ENCODE data around the gene INF2.
A peak's percentile ranks its signal among the peaks of the same experiment; 100 is the strongest.

Gene INF2

GRCh38 chr14:104644091-104644635 is 45.3 kb upstream of the INF2 start:
- CTCF ChIA-PET, result interaction anchor here (0.5 to 1.1 kb wide), 2 partner anchors 21 to 738 kb away, joined by 3 read pairs; no protein-coding TSS in a partner anchor
- peaks cover 0 to 3% (median 0%) of the 10 kb centered on the region in 5 experiments for H3K27me3 ChIP-seq (replicated peaks in 2 of 5; ENCODE audit: control insufficient read depth in 4 of 5, insufficient read depth in 5 of 5, low read length in 4 of 5)

GRCh38 chr14:104644656-104645378 is 44.6 kb upstream of the INF2 start:
- WGBS (ENCODE audit: insufficient coverage), result 89% methylated on average over 10 of the region's 11 CpGs
- no peaks in the 10 kb centered on the region for H3K36me3 ChIP-seq (ENCODE audit: control insufficient read depth in 4 of 4, insufficient read depth in 4 of 4, low read length in 3 of 4)
- no peaks in the 10 kb centered on the region for H3K27me3 ChIP-seq (replicated peaks in 2 of 5; ENCODE audit: control insufficient read depth in 4 of 5, insufficient read depth in 5 of 5, low read length in 4 of 5)
- no peak overlapping the region for H3K27ac ChIP-seq (ENCODE audit: insufficient read depth in 1 of 2, low read depth in 1 of 2, low read length in 2 of 2, poor library complexity in 1 of 2, severe bottlenecking in 2 of 2)
- CTCF ChIA-PET, result interaction anchor here (0.5 to 1.2 kb wide), 4 partner anchors 13 to 739 kb away, joined by 3 to 5 read pairs (median 3); no protein-coding TSS in a partner anchor
- H3K4me1 ChIP-seq (ENCODE audit: control extremely low read depth in 1 of 4, control insufficient read depth in 4 of 4, insufficient read depth in 4 of 4, low read length in 3 of 4), result peaks cover 0 to 36% (median 23%) of the 10 kb centered on the region in 4 experiments
- no peak overlapping the region for H3K4me3 ChIP-seq (ENCODE audit: control insufficient read depth in 1 of 7, extremely low read depth in 1 of 7, insufficient read depth in 4 of 7, low read depth in 2 of 7, low read length in 6 of 7)
- peaks cover 0 to 5% (median 4%) of the 10 kb centered on the region in 5 experiments for H3K9me3 ChIP-seq (ENCODE audit: control extremely low read depth in 1 of 5, control insufficient read depth in 4 of 5, insufficient read depth in 2 of 5, low read depth in 1 of 5, low read length in 4 of 5)
- POLR2A ChIA-PET, result no interaction called here
- no peak for DNase-seq

More at GRCh38 chr14:104644091-104644635, 45.3 kb upstream of the INF2 start:
- POLR2A ChIA-PET, result no interaction called here
- Histone ChIP-seq H3K4me1 (ENCODE audit: control extremely low read depth in 1 of 4, control insufficient read depth in 4 of 4, insufficient read depth in 4 of 4, low read length in 3 of 4) (peaks cover 0 to 35% (median 22%) of the 10 kb centered on the region in 4 experiments), H3K27ac (ENCODE audit: insufficient read depth in 1 of 2, low read depth in 1 of 2, low read length in 2 of 2, poor library complexity in 1 of 2, severe bottlenecking in 2 of 2) (no peak overlapping the region), H3K36me3 (ENCODE audit: control insufficient read depth in 4 of 4, insufficient read depth in 4 of 4, low read length in 3 of 4) (no peaks in the 10 kb centered on the region), H3K4me3 (ENCODE audit: control insufficient read depth in 1 of 7, extremely low read depth in 1 of 7, insufficient read depth in 4 of 7, low read depth in 2 of 7, low read length in 6 of 7) (no peak overlapping the region), H3K9me3 (ENCODE audit: control extremely low read depth in 1 of 5, control insufficient read depth in 4 of 5, insufficient read depth in 2 of 5, low read depth in 1 of 5, low read length in 4 of 5) (peaks cover 0 to 5% (median 4%) of the 10 kb centered on the region in 5 experiments)
- WGBS (ENCODE audit: insufficient coverage), result 93% methylated on average over 12 of the region's 12 CpGs
- no peak for DNase-seq

GRCh38 chr14:104647467-104648043 is 41.9 kb upstream of the INF2 start:
- Histone ChIP-seq H3K36me3 (ENCODE audit: control insufficient read depth in 4 of 4, insufficient read depth in 4 of 4, low read length in 3 of 4) (no peaks in the 10 kb centered on the region), H3K4me1 (ENCODE audit: control extremely low read depth in 1 of 4, control insufficient read depth in 4 of 4, insufficient read depth in 4 of 4, low read length in 3 of 4) (peaks cover 0 to 26% (median 19%) of the 10 kb centered on the region in 4 experiments), H3K4me3 (ENCODE audit: control insufficient read depth in 1 of 7, extremely low read depth in 1 of 7, insufficient read depth in 4 of 7, low read depth in 2 of 7, low read length in 6 of 7) (no peak overlapping the region), H3K9me3 (ENCODE audit: control extremely low read depth in 1 of 5, control insufficient read depth in 4 of 5, insufficient read depth in 2 of 5, low read depth in 1 of 5, low read length in 4 of 5) (peaks cover 2 to 7% (median 5%) of the 10 kb centered on the region in 5 experiments), H3K27ac (ENCODE audit: insufficient read depth in 1 of 2, low read depth in 1 of 2, low read length in 2 of 2, poor library complexity in 1 of 2, severe bottlenecking in 2 of 2) (no peak overlapping the region), H3K27me3 (replicated peaks in 2 of 5; ENCODE audit: control insufficient read depth in 4 of 5, insufficient read depth in 5 of 5, low read length in 4 of 5) (no peaks in the 10 kb centered on the region)
- peak in 2 of 3 donors; percentile 35 to 38 for DNase-seq
- ChIA-PET CTCF (interaction anchor here (0.8 to 2.2 kb wide), 7 partner anchors 18 to 75 kb away, joined by 3 to 6 read pairs (median 3); no protein-coding TSS in a partner anchor), POLR2A (interaction anchor here (0.7 kb wide), 1 partner anchor 465 kb away, joined by 3 read pairs; no protein-coding TSS in a partner anchor)
- 14% methylated on average over 5 of the region's 6 CpGs for WGBS (ENCODE audit: insufficient coverage)

- peaks cover 0 to 23% (median 16%) of the 10 kb centered on the region in 5 experiments for H3K9me3 ChIP-seq (ENCODE audit: control extremely low read depth in 1 of 5, control insufficient read depth in 4 of 5, insufficient read depth in 2 of 5, low read depth in 1 of 5, low read length in 4 of 5)
- H3K27me3 ChIP-seq (replicated peaks in 2 of 5; ENCODE audit: control insufficient read depth in 4 of 5, insufficient read depth in 5 of 5, low read length in 4 of 5), result no peaks in the 10 kb centered on the region
- peak overlapping the region; percentile 13 to 79 (median 64) for H3K4me3 ChIP-seq (ENCODE audit: control insufficient read depth in 1 of 7, extremely low read depth in 1 of 7, insufficient read depth in 4 of 7, low read depth in 2 of 7, low read length in 6 of 7)
- no peak overlapping the region for H3K27ac ChIP-seq (ENCODE audit: insufficient read depth in 1 of 2, low read depth in 1 of 2, low read length in 2 of 2, poor library complexity in 1 of 2, severe bottlenecking in 2 of 2)
- 10% methylated on average over 40 of the region's 56 CpGs for WGBS (ENCODE audit: insufficient coverage)
- H3K36me3 ChIP-seq (ENCODE audit: control insufficient read depth in 4 of 4, insufficient read depth in 4 of 4, low read length in 3 of 4), result no peaks in the 10 kb centered on the region
- H3K4me1 ChIP-seq (ENCODE audit: control extremely low read depth in 1 of 4, control insufficient read depth in 4 of 4, insufficient read depth in 4 of 4, low read length in 3 of 4), result peaks cover 0 to 24% (median 18%) of the 10 kb centered on the region in 4 experiments
- ChIA-PET CTCF (interaction anchor here (1.2 to 2.4 kb wide), 2 partner anchors 10 to 58 kb away, joined by 4 to 13 read pairs; no protein-coding TSS in a partner anchor), POLR2A (interaction anchor here (0.6 kb wide), 1 partner anchor 25 kb away, joined by 6 read pairs; no protein-coding TSS in a partner anchor)
- peak; percentile 72 to 81 (median 76) for DNase-seq
Measured at GRCh38 chr14:104650057-104650980, 39.1 kb upstream of the INF2 start.

GRCh38 chr14:104650981-104651875 is 38.2 kb upstream of the INF2 start:
- Histone ChIP-seq H3K9me3 (ENCODE audit: control extremely low read depth in 1 of 5, control insufficient read depth in 4 of 5, insufficient read depth in 2 of 5, low read depth in 1 of 5, low read length in 4 of 5) (peaks cover 0 to 27% (median 14%) of the 10 kb centered on the region in 5 experiments), H3K4me3 (ENCODE audit: control insufficient read depth in 1 of 7, extremely low read depth in 1 of 7, insufficient read depth in 4 of 7, low read depth in 2 of 7, low read length in 6 of 7) (no peak overlapping the region), H3K27me3 (replicated peaks in 2 of 5; ENCODE audit: control insufficient read depth in 4 of 5, insufficient read depth in 5 of 5, low read length in 4 of 5) (no peaks in the 10 kb centered on the region), H3K36me3 (ENCODE audit: control insufficient read depth in 4 of 4, insufficient read depth in 4 of 4, low read length in 3 of 4) (no peaks in the 10 kb centered on the region), H3K27ac (ENCODE audit: insufficient read depth in 1 of 2, low read depth in 1 of 2, low read length in 2 of 2, poor library complexity in 1 of 2, severe bottlenecking in 2 of 2) (no peak overlapping the region), H3K4me1 (ENCODE audit: control extremely low read depth in 1 of 4, control insufficient read depth in 4 of 4, insufficient read depth in 4 of 4, low read length in 3 of 4) (peaks cover 0 to 28% (median 20%) of the 10 kb centered on the region in 4 experiments)
- POLR2A ChIA-PET, result interaction anchor here (0.6 kb wide), 1 partner anchor 24 kb away, joined by 6 read pairs; no protein-coding TSS in a partner anchor
- CTCF ChIA-PET, result interaction anchor here (0.6 to 2.4 kb wide), 9 partner anchors 9 to 60 kb away, joined by 3 to 13 read pairs (median 3); no protein-coding TSS in a partner anchor
- WGBS (ENCODE audit: insufficient coverage), result 97% methylated on average over 21 of the region's 24 CpGs
- no peak for DNase-seq
